HCT116 (cell line): ENCODE data around the gene HCN2. TPM values are rescaled to one million over a fixed set of nuclear protein-coding genes. Genes with fewer than 3 reads are reported as not detected.

ENCODE experiments used
- ATAC-seq: fragments of 200-7000 bp; cut with Tn5 transposase; 2 replicates; pipeline ENCODE4 v1.9.1; 2020; ENCODE audit warnings: mild to moderate bottlenecking, moderate library complexity
- BruUV-seq: library from RNA; stranded (reverse); fragments of 400-500 nt; replicated peaks from 2 replicates; lab custom pipeline; 2021; lab: Mats Ljungman, UMichigan
- CTCF ChIA-PET: fragments of 300-600 bp; sonication (Branson Sonifier 250); formaldehyde crosslinking; loops from one replicate; lab custom pipeline; 2021; ENCODE audit warnings: antibody characterized with exemption; lab: Charles Lee
- POLR2A ChIA-PET: fragments of 300-600, 350-600 bp; sonication (Branson Sonifier 250); formaldehyde crosslinking; loops from one replicate; lab custom pipeline; 2021; ENCODE audit warnings: antibody characterized with exemption; lab: Charles Lee
- RAD21 ChIA-PET, 2 experiments: fragments of 300-600 bp; sonication (Branson Sonifier 250); formaldehyde crosslinking; loops; one replicate each; lab custom pipeline; 2023; ENCODE audit warnings: low total read pairs in 2 of 2; ENCODE audit not compliant: uncharacterized antibody in 2 of 2, unreplicated experiment in 2 of 2, low non-redundant PET in 1 of 2; lab: Charles Lee
- DNase-seq: peaks from one replicate; pipeline ENCODE4 v3.0.0-alpha.2; 2010; ENCODE audit warnings: low read depth, low spot score
- H2AFZ ChIP-seq: fragments of 200-600 bp; shearing (Covaris generic), sonication (generic); 2 replicates; pipeline ENCODE4 v1.6.1; 2017; ENCODE audit warnings: low read depth, mixed run types, mixed read lengths, antibody characterized with exemption, low read length; ENCODE audit not compliant: poor library complexity, severe bottlenecking
- H3K27ac ChIP-seq: 2 replicates; pipeline ENCODE4 v1.5.1; 2012; ENCODE audit warnings: low read depth, low read length
- H3K27me3 ChIP-seq: fragments of 200-600 bp; sonication (generic); 2 replicates; pipeline ENCODE4 v1.6.1; 2016; ENCODE audit warnings: mixed run types, low read length, mixed read lengths; ENCODE audit not compliant: insufficient read depth
- H3K36me3 ChIP-seq, 2 experiments: fragments of 200-500 bp in 1 of 2; fragments of 200-600 bp in 1 of 2; sonication (Bioruptor generic) in 1 of 2; sonication (generic) in 1 of 2; 2 replicates each; pipeline versions ENCODE4 v1.5.1 to v1.6.1; 2014 to 2016; ENCODE audit warnings: low read length in 2 of 2, inconsistent platforms in 1 of 2, mixed read lengths in 1 of 2, mixed run types in 1 of 2; ENCODE audit not compliant: insufficient read depth in 2 of 2, control insufficient read depth in 1 of 2
- H3K4me1 ChIP-seq, 2 experiments: fragments of 200-600 bp in 1 of 2; sonication (generic) in 1 of 2; 2 replicates each; pipeline versions ENCODE4 v1.5.1 to v1.6.1; 2012 to 2017; ENCODE audit warnings: low read length in 2 of 2, inconsistent platforms in 1 of 2, mild to moderate bottlenecking in 1 of 2, mixed read lengths in 1 of 2, mixed run types in 1 of 2, moderate library complexity in 1 of 2; ENCODE audit not compliant: insufficient read depth in 2 of 2, control insufficient read depth in 1 of 2
- H3K4me2 ChIP-seq: fragments of 200-600 bp; sonication (generic); 2 replicates; pipeline ENCODE4 v1.6.1; 2017; ENCODE audit warnings: mixed run types, low read length, mixed read lengths
- H3K4me3 ChIP-seq, 2 experiments: fragments of 200-600 bp in 1 of 2; sonication (generic) in 1 of 2; replicated peaks in 1 of 2; 2 replicates each; pipeline ENCODE4 v1.5.1; 2011 to 2016; ENCODE audit warnings: low read length in 2 of 2, control low read depth in 1 of 2, low read depth in 1 of 2, mild to moderate bottlenecking in 1 of 2, mixed read lengths in 1 of 2, mixed run types in 1 of 2
- H3K79me2 ChIP-seq: fragments of 200-600 bp; sonication (generic); 2 replicates; pipeline ENCODE4 v1.6.1; 2017; ENCODE audit warnings: mild to moderate bottlenecking, mixed run types, low read length, moderate library complexity, mixed read lengths; ENCODE audit not compliant: insufficient read depth
- H3K9ac ChIP-seq: fragments of 200-600 bp; sonication (generic); 2 replicates; pipeline ENCODE4 v1.6.1; 2016; ENCODE audit warnings: low read length, mixed read lengths
- H3K9me2 ChIP-seq: fragments of 200-600 bp; sonication (generic), shearing (Covaris generic); 2 replicates; pipeline ENCODE4 v1.6.1; 2017; ENCODE audit warnings: mixed run types, mild to moderate bottlenecking, moderate library complexity; ENCODE audit not compliant: insufficient read depth
- H3K9me3 ChIP-seq, 2 experiments: fragments of 200-500 bp in 1 of 2; fragments of 200-600 bp in 1 of 2; sonication (Bioruptor generic) in 1 of 2; sonication (generic) in 1 of 2; 2 replicates each; pipeline ENCODE4 v1.6.1; 2014 to 2017; ENCODE audit warnings: low read length in 2 of 2, mixed read lengths in 2 of 2, inconsistent platforms in 1 of 2, low read depth in 1 of 2, mild to moderate bottlenecking in 1 of 2, mixed run types in 1 of 2, moderate library complexity in 1 of 2; ENCODE audit not compliant: control insufficient read depth in 1 of 2, insufficient read depth in 1 of 2
- H4K20me1 ChIP-seq: fragments of 200-600 bp; sonication (generic), shearing (Covaris generic); 2 replicates; pipeline ENCODE4 v1.6.1; 2017; ENCODE audit warnings: mixed run types, mild to moderate bottlenecking, moderate library complexity; ENCODE audit not compliant: insufficient read depth
- EGR1 ChIP-seq: IDR thresholded peaks from 2 replicates; pipeline ENCODE4 v1.6.1; 2012; ENCODE audit warnings: low read depth
- EZH2 ChIP-seq: fragments of 200-600 bp; sonication (generic); IDR thresholded peaks from 2 replicates; pipeline ENCODE4 v1.6.1; 2017; ENCODE audit warnings: antibody characterized with exemption, mixed run types
- MAX ChIP-seq: IDR thresholded peaks from 2 replicates; pipeline ENCODE4 v1.6.1; 2012
- POLR2AphosphoS5 ChIP-seq: IDR thresholded peaks from 2 replicates; pipeline ENCODE4 v1.6.1; 2011; ENCODE audit warnings: mild to moderate bottlenecking, low read depth, low read length, moderate library complexity
- SIN3A ChIP-seq: IDR thresholded peaks from 2 replicates; pipeline ENCODE4 v1.6.1; 2012; ENCODE audit warnings: low read depth
- ZBTB33 ChIP-seq: IDR thresholded peaks from 2 replicates; pipeline ENCODE4 v1.6.1; 2011; ENCODE audit warnings: mild to moderate bottlenecking, low read length, moderate library complexity; ENCODE audit not compliant: insufficient replicate concordance; ENCODE audit errors: extremely low read depth
- intact Hi-C: fragments of 100-400 bp; cut with micrococcal nuclease; formaldehyde crosslinking; loops from 2 replicates; pipeline ENCODE4 v1.10.0; 2022
- total RNA-seq: library from RNA; stranded (reverse); gene quantifications from one replicate; pipeline ENCODE4 v1.2.1, GENCODE V29; 2021; ENCODE audit not compliant: unreplicated experiment

Gene HCN2
- total RNA-seq, 1 experiment from 2014 or later = 2.4 TPM

GRCh38 chr19:596263-596655, 6.6 kb downstream of the HCN2 start:
- no peak for DNase-seq
- POLR2A ChIA-PET = no interaction called here

More at GRCh38 chr19:596263-596655, 6.6 kb downstream of the HCN2 start:
- Histone ChIP-seq H4K20me1 (no peaks in the 10 kb centered on the region), H3K27me3 (no peaks in the 10 kb centered on the region), H3K27ac (no peak overlapping the region), H3K9me2 (no peaks in the 10 kb centered on the region), H3K9me3 (peaks cover 0 to 4% of the 10 kb centered on the region in 2 experiments; a peak in 1 of 4 replicates), H3K9ac (no peak overlapping the region), H3K36me3 (no peaks in the 10 kb centered on the region), H3K4me3 (no peak overlapping the region), H3K4me2 (no peak overlapping the region), H3K4me1 (no peaks in the 10 kb centered on the region), H2AFZ (no peak overlapping the region), H3K79me2 (no peaks in the 10 kb centered on the region)
- no peak for ATAC-seq
- TF ChIP-seq SIN3A = no peak
- no peak for TF ChIP-seq EZH2
- no peak for TF ChIP-seq EGR1
- no peak for TF ChIP-seq ZBTB33
- TF ChIP-seq MAX = no peak
- no peak for TF ChIP-seq POLR2AphosphoS5
- ChIA-PET CTCF (no interaction called here), RAD21 (no interaction called here)
- BruUV-seq = no TSS peak
- intact Hi-C loops = no loop called here
